ENCODE results near the gene FYB2. TPM values are rescaled to one million over a fixed set of nuclear protein-coding genes. Genes with fewer than 3 reads are reported as not detected.

FYB2 gene
- total RNA-seq, 4 donors from 2014 or later = not detected

- DNase-seq (ENCODE audit: low spot score) = no peak
- TF ChIP-seq CTCF (IDR thresholded peaks at IDR 0.05) = no peak
- no peak for ATAC-seq (ENCODE audit: low FRiP score)
Measured at GRCh38 chr1:56771717-56772116, 47.5 kb downstream of the FYB2 start.

- ATAC-seq (ENCODE audit: low FRiP score) = no peak
- no peak for TF ChIP-seq CTCF (IDR thresholded peaks at IDR 0.05)
- DNase-seq (ENCODE audit: low spot score) = no peak
Measured at GRCh38 chr1:56758794-56759193, 60.4 kb downstream of the FYB2 start.

- ATAC-seq (ENCODE audit: low FRiP score) = no peak
- DNase-seq (ENCODE audit: low spot score) = no peak
- no peak for TF ChIP-seq CTCF (IDR thresholded peaks at IDR 0.05)
Measured at GRCh38 chr1:56758135-56758534, 61.1 kb downstream of the FYB2 start.

GRCh38 chr1:56755911-56756310 lies 63.3 kb downstream of the FYB2 start:
- ATAC-seq (ENCODE audit: low FRiP score) (no peak), DNase-seq (ENCODE audit: low spot score) (no peak)
- no peak for TF ChIP-seq CTCF (IDR thresholded peaks at IDR 0.05)

- no peak for TF ChIP-seq CTCF (IDR thresholded peaks at IDR 0.05)
- ATAC-seq (ENCODE audit: low FRiP score) = no peak
Measured at GRCh38 chr1:56754708-56755479, 64.3 kb downstream of the FYB2 start.

GRCh38 chr1:56745231-56745630 lies 74.0 kb downstream of the FYB2 start:
- no peak for DNase-seq (ENCODE audit: low spot score)
- no peak for TF ChIP-seq CTCF (IDR thresholded peaks at IDR 0.05)
- no peak for ATAC-seq (ENCODE audit: low FRiP score)

More at GRCh38 chr1:56754708-56755479, 64.3 kb downstream of the FYB2 start:
- DNase-seq (ENCODE audit: low spot score) = no peak

GRCh38 chr1:56728964-56729363 lies 90.2 kb downstream of the FYB2 start:
- ATAC-seq (ENCODE audit: low FRiP score) (no peak), DNase-seq (ENCODE audit: low spot score) (no peak)

More at GRCh38 chr1:56728964-56729363, 90.2 kb downstream of the FYB2 start:
- TF ChIP-seq CTCF (IDR thresholded peaks at IDR 0.05) = no peak
